BJ (cell line): ENCODE data around the gene PPP4R4. TPM values are rescaled to one million over a fixed set of nuclear protein-coding genes. Genes with fewer than 3 reads are reported as not detected.

Experiments
- CTCF ChIA-PET: fragments of 350-600 bp; formaldehyde crosslinking; extraction: SDS; loops from one replicate; lab custom pipeline; 2021; ENCODE audit warnings: antibody characterized with exemption, inconsistent platforms; lab: Yijun Ruan, JAX
- POLR2A ChIA-PET: fragments of 300-600 bp; sonication (Branson Sonifier 250); formaldehyde crosslinking; extraction: SDS; loops from one replicate; lab custom pipeline; 2021; ENCODE audit warnings: antibody characterized with exemption; lab: Charles Lee
- DNase-seq: peaks from one replicate; pipeline ENCODE4 v3.0.0-alpha.2; 2011; ENCODE audit warnings: low read depth
- H3K27me3 ChIP-seq: 2 replicates; pipeline ENCODE4 v1.6.0; 2011; ENCODE audit warnings: low read length; ENCODE audit not compliant: control insufficient read depth, insufficient read depth
- H3K36me3 ChIP-seq: 2 replicates; pipeline ENCODE4 v1.5.1; 2011; ENCODE audit warnings: low read length; ENCODE audit not compliant: control insufficient read depth, insufficient read depth
- H3K4me3 ChIP-seq: 2 replicates; pipeline ENCODE4 v1.5.1; 2011; ENCODE audit warnings: low read depth, mild to moderate bottlenecking, control low read depth, low read length
- CTCF ChIP-seq: IDR thresholded peaks from 2 replicates; pipeline ENCODE4 v1.5.1; 2011; ENCODE audit warnings: low read depth, mild to moderate bottlenecking, control low read depth, inconsistent platforms, low read length, moderate library complexity; ENCODE audit not compliant: insufficient read depth
- polyA plus RNA-seq: library from polyadenylated mRNA; depleted of rRNA; stranded (reverse); fragments of >200 nt; gene quantifications from 2 replicates; pipeline ENCODE4 v1.2.3, GENCODE V29; 2011; rRNA removed

The PPP4R4 gene
- polyA plus RNA-seq, 1 experiment: 0.37 TPM

- no peaks in the 10 kb centered on the region for H3K27me3 ChIP-seq
- ChIA-PET CTCF (no interaction called here), POLR2A (no interaction called here)
- no peak for DNase-seq
- no peak for TF ChIP-seq CTCF
- no peak overlapping the region for H3K4me3 ChIP-seq
- no peaks in the 10 kb centered on the region for H3K36me3 ChIP-seq
Measured at GRCh38 chr14:94320243-94320642, 146.1 kb downstream of the PPP4R4 start.

- H3K4me3 ChIP-seq: no peak overlapping the region
- TF ChIP-seq CTCF: no peak
- CTCF ChIA-PET: no interaction called here
- POLR2A ChIA-PET: no interaction called here
- no peak for DNase-seq
- H3K27me3 ChIP-seq: no peaks in the 10 kb centered on the region
- H3K36me3 ChIP-seq: no peaks in the 10 kb centered on the region
Measured at GRCh38 chr14:94321421-94322271, 147.5 kb downstream of the PPP4R4 start.

- CTCF ChIA-PET: interaction anchor here (1.0 kb wide), 1 partner anchor 9 kb away, joined by 3 read pairs; no protein-coding TSS in a partner anchor
- Histone ChIP-seq H3K4me3 (no peak within 1 kb of the TSS), H3K27me3 (no peaks in the 10 kb centered on the region), H3K36me3 (no peaks in the 10 kb centered on the region)
- TF ChIP-seq CTCF: no peak
- no peak for DNase-seq
- POLR2A ChIA-PET: no interaction called here
Measured at GRCh38 chr14:94322648-94323570, 148.8 kb downstream of the PPP4R4 start, which contains the start of gene SERPINA6. Gene SERPINA6 (minus strand): TSS chr14:94323336. CDS start chr14:94314648, 8,688 bp downstream.

- CTCF ChIA-PET: no interaction called here
Measured at GRCh38 chr14:94328196-94328595, 154.1 kb downstream of the PPP4R4 start.

More at GRCh38 chr14:94328196-94328595, 154.1 kb downstream of the PPP4R4 start:
- Histone ChIP-seq H3K36me3 (no peaks in the 10 kb centered on the region), H3K27me3 (no peaks in the 10 kb centered on the region), H3K4me3 (no peak overlapping the region)
- TF ChIP-seq CTCF: no peak
- POLR2A ChIA-PET: no interaction called here
- no peak for DNase-seq

Other genes with a start within 250 kb of the PPP4R4 start
- gene FAM181A, start 247.0 kb upstream of the PPP4R4 start, polyA plus RNA-seq: not detected in 2 replicates
- gene ASB2, start 197.8 kb upstream of the PPP4R4 start, polyA plus RNA-seq: 0.06 TPM in 2 replicates
- not detected in 2 replicates for gene CCDC197, start 177.0 kb upstream of the PPP4R4 start, polyA plus RNA-seq
- gene OTUB2, start 148.0 kb upstream of the PPP4R4 start, polyA plus RNA-seq: 1.1 and 1.2 TPM in 2 replicates
- gene DDX24, start 93.1 kb upstream of the PPP4R4 start, polyA plus RNA-seq: 147 and 167 TPM in 2 replicates
- 16.6 and 18.6 TPM in 2 replicates for gene IFI27L1, start 93.0 kb upstream of the PPP4R4 start, polyA plus RNA-seq
- gene IFI27, start 63.6 kb upstream of the PPP4R4 start, polyA plus RNA-seq: 4.1 and 6.5 TPM in 2 replicates
- 122 and 201 TPM in 2 replicates for gene IFI27L2, start 44.7 kb upstream of the PPP4R4 start, polyA plus RNA-seq
- gene SERPINA10, start 118.9 kb downstream of the PPP4R4 start, polyA plus RNA-seq: not detected in 2 replicates
- not detected in 2 replicates for gene SERPINA6, start 149.0 kb downstream of the PPP4R4 start, polyA plus RNA-seq
- gene SERPINA2, start 192.4 kb downstream of the PPP4R4 start, polyA plus RNA-seq: not detected in 2 replicates
- 0.34 and 0.40 TPM in 2 replicates for gene SERPINA1, start 214.3 kb downstream of the PPP4R4 start, polyA plus RNA-seq